Neuronal stem cell (in vitro differentiated cells): ENCODE data around the gene HMG20B.

Experiments used
- DNase-seq: peaks from one replicate; pipeline ENCODE4 v3.0.0-alpha.2; 2013; ENCODE audit warnings: low spot score
- H2AFZ ChIP-seq: one replicate; pipeline ENCODE4 v1.6.1; 2013; ENCODE audit warnings: mild to moderate bottlenecking, low read length, inconsistent platforms
- H2AK5ac ChIP-seq: 2 replicates; pipeline ENCODE4 v1.6.1; 2013; ENCODE audit warnings: low read depth, mild to moderate bottlenecking, inconsistent platforms, low read length, moderate library complexity, mixed read lengths
- H2BK120ac ChIP-seq: 2 replicates; pipeline ENCODE4 v1.6.1; 2013; ENCODE audit warnings: low read depth, mild to moderate bottlenecking, inconsistent platforms, low read length, moderate library complexity, mixed read lengths
- H2BK12ac ChIP-seq: one replicate; pipeline ENCODE4 v1.6.1; 2013; ENCODE audit warnings: low read length, inconsistent platforms
- H2BK15ac ChIP-seq: 2 replicates; pipeline ENCODE4 v1.6.1; 2013; ENCODE audit warnings: mild to moderate bottlenecking, low read length, inconsistent platforms, mixed read lengths
- H2BK5ac ChIP-seq: one replicate; pipeline ENCODE4 v1.6.1; 2013; ENCODE audit warnings: inconsistent platforms, mild to moderate bottlenecking, low read length, moderate library complexity
- H3K14ac ChIP-seq: one replicate; pipeline ENCODE4 v1.6.1; 2013; ENCODE audit warnings: low read length, inconsistent platforms
- H3K18ac ChIP-seq: 2 replicates; pipeline ENCODE4 v1.6.1; 2013; ENCODE audit warnings: low read length, inconsistent platforms
- H3K23ac ChIP-seq: 2 replicates; pipeline ENCODE4 v1.6.1; 2013; ENCODE audit warnings: low read depth, mild to moderate bottlenecking, mixed read lengths, low read length, inconsistent platforms; ENCODE audit not compliant: poor library complexity
- H3K27ac ChIP-seq: replicated peaks from 3 replicates; pipeline ENCODE4 v1.5.1; 2013; ENCODE audit warnings: low read length, inconsistent platforms
- H3K27me3 ChIP-seq, 3 experiments: 2 replicates each; pipeline ENCODE4 v1.6.1; 2013; ENCODE audit warnings: low read length in 3 of 3, mild to moderate bottlenecking in 2 of 3, inconsistent platforms in 1 of 3, low read depth in 1 of 3, mixed read lengths in 1 of 3, moderate library complexity in 1 of 3; ENCODE audit not compliant: control insufficient read depth in 3 of 3, insufficient read depth in 3 of 3
- H3K36me3 ChIP-seq, 2 donors: replicated peaks in 1 of 2; 2 replicates each; pipeline ENCODE4 v1.6.1; 2013; ENCODE audit warnings: low read length in 2 of 2; ENCODE audit not compliant: control insufficient read depth in 2 of 2, insufficient read depth in 2 of 2
- H3K4ac ChIP-seq: 2 replicates; pipeline ENCODE4 v1.6.1; 2013; ENCODE audit warnings: inconsistent platforms, mild to moderate bottlenecking, low read length, moderate library complexity
- H3K4me1 ChIP-seq, 2 donors: 1 replicate in 1 of 2; 2 replicates in 1 of 2; pipeline ENCODE4 v1.6.1; 2013; ENCODE audit warnings: low read length in 2 of 2, low read depth in 1 of 2; ENCODE audit not compliant: control insufficient read depth in 2 of 2, insufficient read depth in 1 of 2
- H3K4me2 ChIP-seq: one replicate; pipeline ENCODE4 v1.6.1; 2013; ENCODE audit warnings: mild to moderate bottlenecking, low read length, inconsistent platforms; ENCODE audit not compliant: insufficient read depth, poor library complexity, severe bottlenecking
- H3K4me3 ChIP-seq, 2 donors: 2 replicates each; pipeline ENCODE4 v1.5.1; 2013; ENCODE audit warnings: low read length in 2 of 2, mild to moderate bottlenecking in 2 of 2, inconsistent platforms in 1 of 2, moderate library complexity in 1 of 2
- H3K79me1 ChIP-seq: one replicate; pipeline ENCODE4 v1.6.1; 2013; ENCODE audit warnings: low read depth, mild to moderate bottlenecking, inconsistent platforms, low read length, moderate library complexity
- H3K9ac ChIP-seq: one replicate; pipeline ENCODE4 v1.6.1; 2013; ENCODE audit warnings: mild to moderate bottlenecking, low read depth, low read length, inconsistent platforms; ENCODE audit not compliant: poor library complexity
- H3K9me3 ChIP-seq, 2 donors: replicated peaks in 1 of 2; 2 replicates each; pipeline versions ENCODE3 to v1.6.1; 2013; ENCODE audit warnings: low read length in 2 of 2, mild to moderate bottlenecking in 2 of 2, inconsistent platforms in 1 of 2, low read depth in 1 of 2, mixed read lengths in 1 of 2, moderate library complexity in 1 of 2; ENCODE audit not compliant: control insufficient read depth in 2 of 2, insufficient read depth in 1 of 2
- H4K8ac ChIP-seq: one replicate; pipeline ENCODE4 v1.6.1; 2013; ENCODE audit warnings: low read depth, mild to moderate bottlenecking, inconsistent platforms, low read length, moderate library complexity
- H4K91ac ChIP-seq: one replicate; pipeline ENCODE4 v1.6.1; 2013; ENCODE audit warnings: low read length, low read depth, mild to moderate bottlenecking, inconsistent platforms; ENCODE audit not compliant: poor library complexity
- WGBS, 2 donors: extraction: QIAGEN DNeasy Blood & Tissue Kit; methylation state at CpG; one replicate each; pipeline ENCODE4 v1.1.7; 2013; ENCODE audit warnings: missing lambda C conversion rate in 2 of 2, mixed read lengths in 1 of 2; ENCODE audit not compliant: insufficient read length in 2 of 2, insufficient replicate concordance in 1 of 2; ENCODE audit errors: extremely low coverage in 2 of 2; 5-methylcytosine and 5-hydroxymethylcytosine counted together

The HMG20B gene

DNA sequence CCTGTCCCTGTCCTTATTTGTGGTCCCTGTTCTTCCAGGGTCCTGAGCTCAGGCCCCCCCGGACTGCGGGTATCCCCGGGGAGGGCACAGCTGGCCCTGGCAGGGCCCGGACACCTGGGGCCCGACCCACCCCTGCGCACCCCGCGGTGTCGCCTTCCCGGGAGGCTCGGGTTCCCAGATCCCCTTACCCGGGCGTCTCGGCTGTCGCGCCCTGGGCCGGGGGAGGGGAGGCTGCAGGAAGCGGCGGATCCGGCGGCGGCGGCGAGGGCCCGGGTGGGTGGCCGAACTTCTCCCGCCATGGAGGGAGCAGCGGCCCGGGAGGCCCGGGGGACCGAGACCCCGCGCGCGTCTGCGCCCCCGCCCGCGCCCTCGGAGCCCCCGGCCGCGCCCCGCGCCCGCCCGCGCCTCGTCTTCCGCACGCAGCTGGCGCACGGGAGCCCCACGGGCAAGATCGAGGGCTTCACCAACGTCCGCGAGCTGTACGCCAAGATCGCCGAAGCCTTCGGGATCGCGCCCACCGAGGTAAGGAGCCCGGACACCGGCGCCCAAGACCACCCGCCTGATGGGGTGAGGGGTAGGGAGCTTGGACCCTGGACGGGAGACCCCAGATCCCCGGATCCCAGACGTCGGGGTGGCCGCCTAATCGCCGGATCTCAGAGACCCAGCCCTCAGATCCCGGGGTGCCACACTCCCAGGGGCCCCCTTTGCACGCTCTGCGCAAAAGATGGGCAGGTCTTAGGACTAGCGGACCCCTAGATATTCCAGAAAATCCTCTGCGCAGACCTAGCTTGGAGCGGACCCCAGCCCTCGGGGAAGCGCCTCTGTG lies 12.8 kb downstream of the HMG20B start, which contains the start of gene GIPC3:
Gene GIPC3, plus strand, starts transcription at position 178 of the 826 bp plus-strand sequence. Its CDS starts 120 bp downstream, at position 298.
- no peak for DNase-seq
- WGBS, 2 donors: no CpG with 5 or more reads among the region's 84 CpGs
- no peak within 1 kb of the TSS for H4K91ac ChIP-seq
- H4K8ac ChIP-seq: no peak within 1 kb of the TSS
- no peak within 1 kb of the TSS for H3K4ac ChIP-seq
- H3K14ac ChIP-seq: no peak within 1 kb of the TSS
- no peak within 1 kb of the TSS for H2BK120ac ChIP-seq
- H3K9ac ChIP-seq: no peak within 1 kb of the TSS
- peak within 1 kb of the TSS; percentile 91 for H3K18ac ChIP-seq
- peaks cover 8 to 24% (median 23%) of the 10 kb centered on the region in 3 experiments for H3K27me3 ChIP-seq
- H2AFZ ChIP-seq: peak within 1 kb of the TSS; percentile 73
- peak within 1 kb of the TSS; percentile 73 for H3K23ac ChIP-seq
- no peak within 1 kb of the TSS for H3K27ac ChIP-seq
- H3K4me1 ChIP-seq: no peaks in the 10 kb centered on the region
- H3K79me1 ChIP-seq: no peaks in the 10 kb centered on the region
- no peak within 1 kb of the TSS for H2AK5ac ChIP-seq
- H2BK12ac ChIP-seq: no peak within 1 kb of the TSS
- peak within 1 kb of the TSS; percentile 39 for H2BK5ac ChIP-seq
- H3K4me2 ChIP-seq: peak within 1 kb of the TSS; percentile 54
- no peaks in the 10 kb centered on the region for H3K36me3 ChIP-seq
- H3K4me3 ChIP-seq: no peak within 1 kb of the TSS
- H3K9me3 ChIP-seq: no peaks in the 10 kb centered on the region
- H2BK15ac ChIP-seq: peak within 1 kb of the TSS; percentile 67

DNA sequence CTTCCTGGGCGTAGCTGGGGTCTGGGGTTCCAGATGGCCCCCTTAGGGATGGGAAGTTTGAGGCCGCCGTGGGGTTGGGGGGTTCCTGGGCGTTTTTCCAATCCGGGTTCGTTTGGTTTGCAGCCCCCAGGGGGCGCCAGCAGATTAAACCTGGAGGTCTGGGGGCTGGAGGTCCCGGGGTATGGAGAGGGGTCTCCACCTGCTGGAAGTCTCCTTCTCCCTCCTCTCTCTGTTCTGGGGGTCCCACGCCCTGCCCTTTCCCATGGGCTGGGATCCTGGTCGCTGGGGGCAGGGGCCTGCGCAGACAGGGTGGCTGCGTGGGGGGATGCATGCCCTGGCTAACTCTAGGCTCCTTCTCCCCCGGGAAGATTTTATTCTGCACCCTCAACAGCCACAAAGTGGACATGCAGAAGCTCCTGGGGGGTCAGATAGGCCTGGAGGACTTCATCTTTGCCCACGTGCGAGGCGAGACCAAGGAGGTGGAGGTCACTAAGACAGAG lies 13.4 kb downstream of the HMG20B start:
- no peak overlapping the region for H4K91ac ChIP-seq
- H2BK12ac ChIP-seq: no peak overlapping the region
- no peak overlapping the region for H3K18ac ChIP-seq
- no peak overlapping the region for H3K27ac ChIP-seq
- H3K4me1 ChIP-seq: no peaks in the 10 kb centered on the region
- H3K23ac ChIP-seq: peak overlapping the region; percentile 73
- no peak overlapping the region for H3K9ac ChIP-seq
- DNase-seq: no peak
- H3K4me3 ChIP-seq: no peak overlapping the region
- peak overlapping the region; percentile 75 for H2AK5ac ChIP-seq
- no peak overlapping the region for H2BK120ac ChIP-seq
- H2BK15ac ChIP-seq: peak overlapping the region; percentile 67
- H3K4me2 ChIP-seq: peak overlapping the region; percentile 54
- peak overlapping the region; percentile 39 for H2BK5ac ChIP-seq
- no peaks in the 10 kb centered on the region for H3K79me1 ChIP-seq
- H3K9me3 ChIP-seq: no peaks in the 10 kb centered on the region
- H3K4ac ChIP-seq: no peak overlapping the region
- H2AFZ ChIP-seq: peak overlapping the region; percentile 73
- peaks cover 8 to 24% (median 23%) of the 10 kb centered on the region in 3 experiments for H3K27me3 ChIP-seq
- no peak overlapping the region for H4K8ac ChIP-seq
- H3K14ac ChIP-seq: peak overlapping the region; percentile 56
- H3K36me3 ChIP-seq: no peaks in the 10 kb centered on the region
- no CpG with 5 or more reads among the region's 16 CpGs for WGBS, 2 donors

DNA sequence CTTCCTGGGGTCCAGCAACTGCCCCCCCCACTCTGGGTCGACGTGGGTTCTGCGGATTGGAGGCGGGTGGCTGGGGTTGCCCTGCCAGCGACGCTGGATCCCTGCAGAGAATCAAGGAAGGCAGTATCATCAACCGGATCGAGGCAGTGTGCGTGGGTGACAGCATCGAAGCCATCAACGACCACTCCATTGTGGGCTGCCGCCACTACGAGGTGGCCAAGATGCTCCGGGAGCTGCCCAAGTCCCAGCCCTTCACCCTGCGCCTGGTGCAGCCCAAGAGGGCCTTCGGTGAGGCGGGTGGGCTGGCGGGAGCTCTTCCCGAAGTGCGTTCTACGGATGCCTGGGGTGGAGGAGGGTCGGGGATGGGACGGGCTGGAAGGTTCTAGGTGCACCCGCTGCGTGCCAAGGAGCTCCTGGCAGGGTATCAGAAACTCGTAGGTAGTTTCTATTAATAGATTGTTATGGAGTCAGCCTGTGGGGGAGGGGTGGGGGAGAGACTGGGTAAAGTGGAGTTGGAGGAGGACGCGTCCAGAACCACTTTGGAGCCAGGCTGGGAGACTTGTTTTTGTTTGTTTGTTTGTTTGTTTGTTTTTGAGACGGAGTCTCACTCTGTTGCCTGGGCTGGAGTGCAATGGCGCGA lies 14.1 kb downstream of the HMG20B start:
- no peak overlapping the region for H2AFZ ChIP-seq

DNA sequence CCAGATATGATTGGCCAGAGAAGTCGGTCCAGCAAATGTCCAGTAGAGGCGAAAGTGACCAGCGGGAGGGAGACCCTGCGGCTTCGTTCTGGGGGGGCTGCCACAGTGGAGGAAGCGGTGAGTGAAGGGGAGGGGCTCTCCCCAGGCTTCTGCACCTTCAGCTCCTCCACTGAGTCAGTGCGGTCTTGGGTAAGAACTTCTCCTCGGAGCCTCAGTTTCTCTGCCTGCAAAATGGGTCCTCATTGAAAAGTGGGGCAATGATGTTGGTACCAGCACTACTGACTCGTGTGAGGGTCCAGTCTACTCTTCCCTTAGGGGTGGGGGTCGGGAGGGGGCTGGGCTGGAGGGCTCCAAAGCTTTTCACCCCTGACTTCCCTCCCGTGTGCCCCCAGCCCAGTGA lies 16.7 kb downstream of the HMG20B start:
- Histone ChIP-seq H3K4me1 (no peaks in the 10 kb centered on the region), H3K4me2 (no peak overlapping the region), H3K36me3 (no peaks in the 10 kb centered on the region), H3K18ac (no peak overlapping the region), H2BK12ac (no peak overlapping the region), H3K4ac (no peak overlapping the region), H3K14ac (no peak overlapping the region), H2AFZ (no peak overlapping the region), H2BK15ac (no peak overlapping the region), H3K27ac (no peak overlapping the region), H4K8ac (no peak overlapping the region), H3K23ac (no peak overlapping the region), H3K9ac (no peak overlapping the region), H3K9me3 (no peaks in the 10 kb centered on the region), H3K79me1 (no peaks in the 10 kb centered on the region), H4K91ac (no peak overlapping the region), H2BK120ac (no peak overlapping the region), H3K27me3 (peaks cover 8 to 20% (median 20%) of the 10 kb centered on the region in 3 experiments), H3K4me3 (no peak overlapping the region), H2BK5ac (no peak overlapping the region), H2AK5ac (no peak overlapping the region)
- WGBS, 2 donors: no CpG with 5 or more reads among the region's 11 CpGs
- no peak for DNase-seq

More for the DNA sequence above, 14.1 kb downstream of the HMG20B start:
- Histone ChIP-seq H3K23ac (peak overlapping the region; percentile 20), H4K91ac (no peak overlapping the region), H3K4me2 (no peak overlapping the region), H3K14ac (peak overlapping the region; percentile 56), H3K4me1 (no peaks in the 10 kb centered on the region), H3K36me3 (no peaks in the 10 kb centered on the region), H3K27me3 (peaks cover 8 to 24% (median 23%) of the 10 kb centered on the region in 3 experiments), H2BK12ac (peak overlapping the region; percentile 41), H3K79me1 (no peaks in the 10 kb centered on the region), H3K9ac (no peak overlapping the region), H2AK5ac (peak overlapping the region; percentile 75), H3K27ac (no peak overlapping the region), H2BK5ac (no peak overlapping the region), H3K18ac (peak overlapping the region; percentile 38), H3K4me3 (no peak overlapping the region), H2BK120ac (no peak overlapping the region), H4K8ac (peak overlapping the region; percentile 65), H3K9me3 (no peaks in the 10 kb centered on the region), H3K4ac (no peak overlapping the region), H2BK15ac (peak overlapping the region; percentile 58)
- no peak for DNase-seq
- WGBS, 2 donors: no CpG with 5 or more reads among the region's 31 CpGs
